Measurements from ENCODE around the gene UBE2V1. TPM values are rescaled to one million over a fixed set of nuclear protein-coding genes. Genes with fewer than 3 reads are reported as not detected.

Gene UBE2V1
- total RNA-seq, 3 donors from 2014 or later = 63.8 to 81.6 (median 79.9) TPM

DNA sequence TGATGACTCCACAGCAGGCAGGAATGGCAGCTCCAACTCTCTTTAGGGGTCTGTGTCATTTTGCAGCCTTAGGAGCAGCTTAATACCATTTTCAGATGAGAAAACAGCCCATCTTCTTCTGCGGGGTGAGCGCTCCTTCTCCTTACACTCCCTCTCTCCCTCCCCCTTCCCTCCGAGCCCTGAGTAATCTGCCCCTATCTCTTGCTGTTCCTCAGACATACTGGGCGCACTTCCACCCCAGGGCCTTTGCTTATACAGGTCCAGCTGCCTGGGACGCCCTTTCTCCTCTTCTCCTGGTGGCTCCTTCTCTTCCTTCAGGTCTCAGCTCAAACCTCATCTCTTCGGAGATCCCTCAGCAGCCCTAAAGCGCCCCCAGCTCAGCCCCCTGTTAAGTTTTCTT lies 75.4 kb downstream of the UBE2V1 start:
- Histone ChIP-seq H3K4me1 (no peaks in the 10 kb centered on the region), H3K4me3 (no peak overlapping the region), H3K36me3 (no peaks in the 10 kb centered on the region), H3K27me3 (no peaks in the 10 kb centered on the region), H3K9me3 (no peaks in the 10 kb centered on the region), H3K27ac (no peak overlapping the region)
- DNase-seq (ENCODE audit: low spot score in 2 of 2) = no peak
- no peak for TF ChIP-seq POLR2AphosphoS5 (IDR thresholded peaks at IDR 0.05)
- TF ChIP-seq POLR2A (IDR thresholded peaks at IDR 0.05) = no peak
- no peak for TF ChIP-seq CTCF (IDR thresholded peaks at IDR 0.05)
- intact Hi-C loops (cut with DNase I; ENCODE audit: low total_unique reads) = no loop called here

- no peak for TF ChIP-seq POLR2AphosphoS5 (IDR thresholded peaks at IDR 0.05)
- TF ChIP-seq POLR2A (IDR thresholded peaks at IDR 0.05) = no peak
- no peak for TF ChIP-seq CTCF (IDR thresholded peaks at IDR 0.05)
- Histone ChIP-seq H3K27ac (no peak overlapping the region), H3K4me1 (no peaks in the 10 kb centered on the region), H3K36me3 (no peaks in the 10 kb centered on the region), H3K9me3 (no peaks in the 10 kb centered on the region), H3K4me3 (no peak overlapping the region), H3K27me3 (no peaks in the 10 kb centered on the region)
- DNase-seq (ENCODE audit: low spot score in 2 of 2) = no peak
- intact Hi-C loops (cut with DNase I; ENCODE audit: low total_unique reads) = no loop called here
Observed at GRCh38 chr20:50037123-50037522, 75.8 kb downstream of the UBE2V1 start.

DNA sequence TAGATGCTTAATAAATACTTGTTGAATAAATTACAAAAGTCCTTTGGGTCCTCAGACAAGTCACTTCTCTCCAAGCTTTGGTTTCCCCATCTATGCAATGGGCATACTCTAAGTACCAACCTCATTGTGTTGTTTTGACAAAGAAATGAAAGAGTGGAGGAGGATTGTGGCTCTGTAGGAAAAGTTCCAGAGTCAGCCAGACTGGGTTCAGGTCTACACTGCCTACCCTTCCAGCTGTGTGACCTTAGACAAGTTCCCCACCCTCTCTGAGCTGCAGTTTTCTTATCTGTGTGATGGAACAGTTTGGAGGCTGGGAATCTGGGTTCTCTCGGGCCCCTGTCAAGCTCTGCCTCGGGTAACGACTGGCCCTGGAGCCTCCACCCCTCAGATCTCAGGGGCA lies 76.2 kb downstream of the UBE2V1 start:
- no peaks in the 10 kb centered on the region for H3K9me3 ChIP-seq
- DNase-seq (ENCODE audit: low spot score in 2 of 2) = no peak
- intact Hi-C loops (cut with DNase I; ENCODE audit: low total_unique reads) = no loop called here
- H3K27ac ChIP-seq = no peak overlapping the region
- TF ChIP-seq CTCF (IDR thresholded peaks at IDR 0.05) = no peak
- TF ChIP-seq POLR2A (IDR thresholded peaks at IDR 0.05) = no peak
- TF ChIP-seq POLR2AphosphoS5 (IDR thresholded peaks at IDR 0.05) = no peak
- no peaks in the 10 kb centered on the region for H3K36me3 ChIP-seq
- no peak overlapping the region for H3K4me3 ChIP-seq
- no peaks in the 10 kb centered on the region for H3K4me1 ChIP-seq
- no peaks in the 10 kb centered on the region for H3K27me3 ChIP-seq

DNA sequence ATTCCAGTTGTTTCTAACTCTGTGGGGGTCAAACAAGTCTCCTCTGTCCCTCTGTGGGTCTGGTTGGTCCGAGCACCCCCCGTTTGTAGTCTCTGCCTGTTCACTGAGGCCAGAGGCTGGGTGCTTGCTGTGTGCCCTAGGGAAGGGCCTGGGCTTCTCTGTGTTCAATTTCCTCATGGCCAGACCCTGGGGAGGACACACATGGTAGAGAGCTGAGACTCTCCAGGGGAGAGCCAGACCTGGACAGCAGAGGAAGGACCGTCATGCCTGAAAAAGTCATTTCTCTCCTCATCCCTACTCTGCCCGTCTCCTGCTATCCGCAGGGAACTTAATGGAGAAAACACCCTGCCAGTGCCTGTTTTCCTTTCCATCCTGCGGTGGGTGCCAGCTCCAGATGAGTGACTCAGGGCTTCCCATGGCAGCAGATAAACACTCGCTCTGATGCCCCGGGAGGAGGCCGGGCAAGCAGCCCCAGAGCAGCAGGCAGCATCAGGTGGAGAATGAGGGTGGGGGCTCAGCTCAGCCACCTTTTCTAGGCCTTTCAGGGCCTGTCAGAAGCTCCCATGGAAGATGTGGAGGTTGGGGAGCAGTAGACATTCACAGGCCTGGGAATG lies 78.3 kb downstream of the UBE2V1 start:
- TF ChIP-seq POLR2A (IDR thresholded peaks at IDR 0.05) (no peak), CTCF (IDR thresholded peaks at IDR 0.05) (no peak), POLR2AphosphoS5 (IDR thresholded peaks at IDR 0.05) (no peak)

GRCh38 chr20:50032955-50033666 lies 79.8 kb downstream of the UBE2V1 start:
- H3K27ac ChIP-seq = no peak overlapping the region
- DNase-seq (ENCODE audit: low spot score in 2 of 2) = no peak
- no peaks in the 10 kb centered on the region for H3K36me3 ChIP-seq
- H3K4me3 ChIP-seq = no peak overlapping the region
- H3K4me1 ChIP-seq = peaks cover 0 to 8% of the 10 kb centered on the region in 2 donors
- intact Hi-C loops (cut with DNase I; ENCODE audit: low total_unique reads) = no loop called here
- no peak for TF ChIP-seq POLR2A (IDR thresholded peaks at IDR 0.05)
- no peak for TF ChIP-seq CTCF (IDR thresholded peaks at IDR 0.05)
- TF ChIP-seq POLR2AphosphoS5 (IDR thresholded peaks at IDR 0.05) = no peak
- H3K27me3 ChIP-seq = no peaks in the 10 kb centered on the region
- no peaks in the 10 kb centered on the region for H3K9me3 ChIP-seq

More for the DNA sequence above, 78.3 kb downstream of the UBE2V1 start:
- H3K27ac ChIP-seq = peak overlapping the region in 1 of 2 donors; percentile 44
- H3K27me3 ChIP-seq = no peaks in the 10 kb centered on the region
- H3K4me1 ChIP-seq = peaks cover 0 to 8% of the 10 kb centered on the region in 2 donors
- H3K36me3 ChIP-seq = no peaks in the 10 kb centered on the region
- H3K4me3 ChIP-seq = no peak overlapping the region
- DNase-seq (ENCODE audit: low spot score in 2 of 2) = no peak
- intact Hi-C loops (cut with DNase I; ENCODE audit: low total_unique reads) = no loop called here
- no peaks in the 10 kb centered on the region for H3K9me3 ChIP-seq
